HG03159 (cell line): ENCODE data around the gene EBLN1.
"Not testable (repeated sequence)": the region's sequence is repeated elsewhere in the genome, so short reads cannot be mapped to it uniquely, and the experiment has no call there.

Source experiments
- ATAC-seq: cut with Tn5 transposase; IDR thresholded peaks from one replicate; pipeline ENCODE4 v1.9.1; 2021; ENCODE audit warnings: mild to moderate bottlenecking, moderate library complexity; ENCODE audit not compliant: unreplicated experiment

The EBLN1 gene

GRCh38 chr10:22228943-22229801, 11.4 kb upstream of the EBLN1 start:
- peak; percentile 72 for ATAC-seq

GRCh38 chr10:22228167-22228938, 10.5 kb upstream of the EBLN1 start:
- no peak for ATAC-seq

DNA sequence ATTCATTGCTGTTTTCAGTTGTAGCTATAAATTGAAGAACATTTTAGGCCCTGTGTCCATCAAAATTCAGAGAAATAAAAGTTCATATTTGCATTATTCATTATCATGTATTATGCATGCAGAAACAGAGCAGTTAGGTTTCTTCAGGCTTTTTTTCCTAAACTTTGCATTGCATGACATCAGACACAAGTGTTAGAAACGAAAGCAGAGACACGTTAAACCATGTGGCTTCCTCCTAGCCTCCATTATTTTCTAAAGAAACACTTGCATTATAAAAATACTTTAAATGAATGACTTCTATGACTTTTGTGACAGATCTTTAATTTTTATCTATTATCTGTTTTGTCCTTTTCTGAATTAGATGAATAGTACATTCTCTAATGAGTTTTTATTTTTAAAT, 8.8 kb upstream of the EBLN1 start:
- no peak for ATAC-seq

DNA sequence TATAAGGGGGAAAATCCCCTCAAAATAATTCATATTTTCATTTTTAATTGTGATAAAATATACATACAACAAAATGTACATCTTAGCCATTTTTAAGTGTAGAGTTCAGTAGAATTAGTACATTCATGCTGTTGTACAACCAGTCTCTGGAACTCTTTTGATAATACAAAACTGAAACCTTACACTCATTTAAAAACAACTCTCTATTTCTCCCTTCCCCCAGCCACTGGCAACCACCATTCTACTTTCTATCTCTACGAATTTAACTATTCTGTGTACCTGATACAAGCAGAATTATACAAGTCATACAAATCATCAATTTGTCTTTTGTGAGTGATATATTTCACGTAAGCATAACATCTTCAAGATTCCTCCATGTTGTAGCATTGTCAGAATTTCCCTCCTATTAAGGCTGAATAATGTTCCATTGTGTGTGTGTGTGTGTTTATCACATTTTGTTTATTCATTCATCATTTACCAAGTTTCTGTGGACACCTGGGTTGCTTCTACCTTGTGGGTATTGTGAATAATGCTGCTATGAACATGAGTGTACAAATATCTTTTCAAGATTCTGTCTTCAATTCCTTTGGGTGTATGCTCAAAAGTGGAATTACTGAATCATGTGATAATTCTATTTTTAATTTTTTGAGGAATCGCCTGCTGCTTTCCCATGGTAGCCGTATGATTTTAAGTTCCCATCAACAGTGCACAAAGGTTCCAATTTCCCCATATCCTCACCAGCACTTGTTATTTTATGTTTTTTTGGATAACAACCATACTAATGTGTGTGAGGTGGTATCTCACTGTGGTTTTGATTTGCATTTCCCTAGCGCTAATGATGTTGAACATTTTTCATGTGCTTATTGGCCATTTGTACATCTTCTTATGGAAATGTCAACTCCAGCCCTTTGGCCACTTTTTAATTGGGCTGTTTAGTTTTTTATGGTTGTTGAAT, 4.7 kb upstream of the EBLN1 start:
- ATAC-seq, result peak; percentile 66

DNA sequence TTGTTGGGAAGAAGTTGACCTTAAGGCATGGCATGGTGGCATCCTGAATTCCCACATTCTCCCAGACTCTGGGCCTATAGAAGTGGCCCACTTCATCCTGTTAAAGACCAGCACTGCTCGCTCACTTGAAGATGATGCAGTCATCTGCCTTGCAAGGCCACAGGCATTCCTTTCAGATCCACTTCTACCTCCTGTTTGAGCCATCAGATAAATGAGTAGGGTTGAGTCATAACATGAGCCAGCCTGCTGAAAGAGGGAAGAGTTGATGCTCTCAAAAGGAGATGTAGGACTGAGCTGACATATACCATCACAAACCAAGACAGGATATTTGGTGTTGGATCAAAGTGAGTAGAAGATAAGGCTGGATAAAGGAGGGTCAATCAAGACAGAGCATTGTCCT, 1.5 kb upstream of the EBLN1 start:
- ATAC-seq, result no peak

GRCh38 chr10:22218448-22218847, 633 bp upstream of the EBLN1 start:
- no peak for ATAC-seq

DNA sequence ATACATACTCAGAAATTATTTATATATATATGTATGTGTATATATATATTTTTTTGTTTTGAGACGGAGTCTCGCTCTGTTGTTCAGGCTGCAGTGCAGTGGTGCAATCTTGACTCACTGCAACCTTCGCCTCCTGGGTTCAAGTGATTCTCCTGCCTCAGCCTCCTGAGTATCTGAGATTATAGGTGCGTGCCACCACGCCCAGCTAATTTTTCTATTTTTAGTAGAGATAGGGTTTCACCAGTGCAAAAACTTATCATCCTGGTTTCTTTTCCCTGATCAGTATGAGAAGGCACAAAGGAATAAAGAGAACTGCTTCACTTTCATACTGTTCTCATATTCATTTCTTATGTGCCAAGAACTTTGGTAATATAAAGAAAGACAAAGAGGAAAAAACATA, 731 bp downstream of the EBLN1 start:
- ATAC-seq, result not testable (repeated sequence)

DNA sequence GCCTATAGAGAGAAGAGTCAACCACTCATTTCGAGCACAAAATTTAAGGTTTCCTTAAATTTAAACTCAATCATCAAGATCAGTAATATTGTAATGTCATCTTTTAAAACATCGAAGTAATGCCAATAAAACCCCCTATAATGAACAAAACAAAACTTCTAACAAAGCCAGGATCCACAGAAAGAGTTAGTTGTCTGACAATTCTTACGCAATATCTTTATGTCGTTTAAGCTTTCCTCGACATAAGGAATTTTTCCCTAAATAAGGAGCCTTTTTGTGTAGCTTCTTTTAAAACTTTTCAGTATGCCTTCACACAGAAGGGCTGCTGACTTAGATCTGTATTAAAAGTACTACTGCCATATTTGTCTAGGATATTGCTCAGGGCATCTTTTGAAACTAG, 7.5 kb downstream of the EBLN1 start:
- ATAC-seq, result no peak

- no peak for ATAC-seq
These were observed 23.9 kb downstream of the EBLN1 start for GRCh38 chr10:22193945-22194344.

DNA sequence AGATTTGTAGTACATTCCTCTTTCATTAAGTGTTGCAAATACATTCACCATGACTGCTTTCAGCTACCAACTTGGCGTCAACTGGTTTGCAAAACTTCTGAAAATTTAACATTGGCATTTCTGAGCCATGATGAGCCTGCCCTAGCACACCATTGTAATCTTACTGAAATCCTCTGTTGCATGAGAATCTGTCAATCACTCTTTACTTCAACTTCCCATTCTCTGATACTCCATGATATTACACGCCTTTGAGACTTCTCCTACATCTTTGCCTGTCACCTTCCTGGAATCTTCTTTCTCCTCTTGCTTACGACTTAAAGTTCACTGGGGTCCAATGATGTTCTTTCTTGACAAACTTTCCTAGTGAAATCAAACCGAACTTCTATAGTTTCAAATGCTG, 32.2 kb downstream of the EBLN1 start:
- ATAC-seq, result no peak

DNA sequence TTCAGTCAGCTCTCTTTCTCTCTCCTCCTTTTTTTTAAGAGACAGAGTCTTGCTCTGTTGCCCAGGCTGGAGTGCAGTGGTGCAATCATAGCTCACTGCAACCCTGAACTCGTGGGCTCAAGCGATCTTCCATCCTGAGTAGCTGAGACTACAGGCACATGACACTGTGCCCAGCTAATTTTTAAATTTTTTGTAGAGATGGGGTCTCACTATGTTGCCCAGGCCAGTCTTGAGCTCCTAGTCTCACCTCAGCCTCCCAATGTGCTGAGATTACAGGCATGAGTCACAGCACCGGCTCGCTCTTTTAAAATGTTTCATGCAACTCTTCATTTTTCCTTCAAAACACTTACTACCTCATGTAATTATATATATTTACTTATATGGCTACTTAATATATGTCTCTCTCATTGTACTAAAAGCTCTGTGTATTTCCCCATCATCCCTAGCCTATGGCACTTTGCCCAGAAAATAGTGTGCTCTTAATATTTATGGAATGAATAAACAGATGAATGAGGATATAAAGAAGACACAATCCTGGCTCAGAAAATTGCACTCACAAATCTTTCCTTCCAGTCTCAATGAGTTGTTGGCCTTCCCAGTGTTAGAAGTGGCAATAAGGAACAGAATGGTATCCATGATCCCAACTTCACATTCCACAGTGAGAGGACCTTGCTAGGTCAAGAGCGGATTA, 33.9 kb downstream of the EBLN1 start:
- ATAC-seq, result no peak

GRCh38 chr10:22180724-22181123, 37.1 kb downstream of the EBLN1 start:
- ATAC-seq, result no peak

- ATAC-seq, result no peak
These were observed 43.4 kb downstream of the EBLN1 start for GRCh38 chr10:22174442-22174841.

DNA sequence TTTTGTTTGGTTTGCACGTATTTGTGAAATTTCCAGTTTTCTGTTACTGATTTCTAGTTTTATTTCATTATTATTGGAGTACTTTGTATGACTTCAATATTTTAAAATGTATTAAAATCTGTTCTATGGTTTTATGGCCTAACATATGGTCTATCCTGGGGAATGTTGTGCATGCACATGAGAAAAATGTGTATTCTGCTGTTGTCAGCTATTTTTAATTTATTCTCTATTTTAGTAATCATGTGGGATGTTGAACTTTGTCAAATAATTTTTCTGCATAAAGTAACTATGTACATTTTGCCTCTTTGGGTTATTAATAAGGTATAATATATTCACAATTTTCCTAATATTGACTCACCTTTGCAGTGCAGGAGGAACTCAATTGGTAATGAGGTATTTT, 46.7 kb downstream of the EBLN1 start:
- no peak for ATAC-seq

DNA sequence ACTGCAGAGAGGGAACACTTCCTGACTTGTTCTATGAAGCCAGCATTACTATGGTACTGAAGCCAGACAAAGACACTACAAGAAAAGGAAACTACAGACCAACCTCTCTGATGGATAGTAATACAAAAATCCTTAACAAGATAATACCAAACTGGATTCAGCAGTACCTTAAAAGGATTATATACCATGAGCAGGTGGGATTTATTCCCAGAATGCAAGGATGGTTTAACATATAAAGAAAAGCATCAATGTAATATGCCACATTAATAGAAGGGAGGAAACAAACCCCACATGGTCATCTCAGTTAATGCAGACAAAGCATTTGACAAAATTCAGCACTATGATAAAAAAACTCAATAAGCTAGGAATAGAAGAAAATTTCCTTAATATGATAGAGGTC, 47.2 kb downstream of the EBLN1 start:
- no peak for ATAC-seq

- ATAC-seq, result no peak
These were observed 57.8 kb downstream of the EBLN1 start for GRCh38 chr10:22159979-22160378.

DNA sequence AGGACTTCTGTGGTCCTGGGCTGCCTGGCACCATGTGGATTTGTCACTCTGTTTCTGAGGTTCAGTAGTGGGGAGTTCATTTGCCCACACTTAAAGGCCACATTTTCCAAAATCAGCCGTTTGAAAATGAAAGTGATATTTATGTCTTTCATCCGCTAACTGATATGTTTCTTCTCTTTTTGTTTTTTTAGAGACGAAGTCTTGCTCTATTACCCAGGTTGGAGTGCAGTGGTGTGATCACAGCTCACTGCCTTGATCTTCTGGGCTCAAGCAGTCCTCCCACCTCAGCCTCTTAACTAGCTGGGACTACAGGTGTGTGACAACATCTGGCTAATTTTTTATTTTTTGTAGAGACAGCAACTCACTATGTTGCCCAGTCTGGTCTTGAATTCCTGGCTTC, 58.6 kb downstream of the EBLN1 start:
- no peak for ATAC-seq
